NCI-H2107 treated with DMSO at 0.1 percent for 48 hours (cell line): ENCODE data around the gene UBXN6.

Experiments
- DNase-seq: peaks from one replicate; lab custom pipeline; 2025; ENCODE audit not compliant: unreplicated experiment; lab: John Stamatoyannopoulos, UW

Gene UBXN6

GRCh38 chr19:4456843-4457653 is 546 bp downstream of the UBXN6 start:
- no peak for DNase-seq

- no peak for DNase-seq
Measured at GRCh38 chr19:4456476-4456842, 1.1 kb downstream of the UBXN6 start.

- DNase-seq: peak; percentile 30
Measured at GRCh38 chr19:4455719-4456475, 1.7 kb downstream of the UBXN6 start.

GRCh38 chr19:4454747-4455718 is 2.6 kb downstream of the UBXN6 start:
- DNase-seq: no peak

- no peak for DNase-seq
Measured at GRCh38 chr19:4453232-4454179, 4.1 kb downstream of the UBXN6 start.

GRCh38 chr19:4452230-4452990 is 5.2 kb downstream of the UBXN6 start:
- no peak for DNase-seq

- DNase-seq: no peak
Measured at GRCh38 chr19:4449639-4450028, 8.0 kb downstream of the UBXN6 start.

GRCh38 chr19:4449022-4449638 is 8.5 kb downstream of the UBXN6 start:
- no peak for DNase-seq

GRCh38 chr19:4448147-4448985 is 9.2 kb downstream of the UBXN6 start:
- no peak for DNase-seq

GRCh38 chr19:4447327-4448146 is 10.1 kb downstream of the UBXN6 start:
- DNase-seq: no peak

GRCh38 chr19:4446704-4447200 is 10.8 kb downstream of the UBXN6 start:
- DNase-seq: no peak

- no peak for DNase-seq
Measured at GRCh38 chr19:4445963-4446703, 11.5 kb downstream of the UBXN6 start.

- no peak for DNase-seq
Measured at GRCh38 chr19:4444765-4445741, 12.5 kb downstream of the UBXN6 start.

GRCh38 chr19:4443966-4444764 is 13.4 kb downstream of the UBXN6 start:
- DNase-seq: no peak
